Epithelial cell of esophagus (primary cell): ENCODE measurements around the gene FFAR4.

ENCODE experiments used
- DNase-seq: peaks from one replicate; pipeline ENCODE4 v3.0.0; 2010; ENCODE audit warnings: low read depth
- H3K4me3 ChIP-seq: 2 replicates; pipeline ENCODE4 v1.5.1; 2011; ENCODE audit warnings: mild to moderate bottlenecking, low read length, control low read depth
- TF ChIP-seq, protein P1 (sequence below): IDR thresholded peaks from 2 replicates; pipeline ENCODE4 v1.5.1; 2011; ENCODE audit warnings: low read depth, mild to moderate bottlenecking, low read length, control low read depth, inconsistent platforms; ENCODE audit not compliant: insufficient read depth; ENCODE audit errors: missing control alignments

The FFAR4 gene

GRCh38 chr10:93622942-93623341 is 56.5 kb downstream of the FFAR4 start:
- DNase-seq: no peak
- TF ChIP-seq, protein P1, sequence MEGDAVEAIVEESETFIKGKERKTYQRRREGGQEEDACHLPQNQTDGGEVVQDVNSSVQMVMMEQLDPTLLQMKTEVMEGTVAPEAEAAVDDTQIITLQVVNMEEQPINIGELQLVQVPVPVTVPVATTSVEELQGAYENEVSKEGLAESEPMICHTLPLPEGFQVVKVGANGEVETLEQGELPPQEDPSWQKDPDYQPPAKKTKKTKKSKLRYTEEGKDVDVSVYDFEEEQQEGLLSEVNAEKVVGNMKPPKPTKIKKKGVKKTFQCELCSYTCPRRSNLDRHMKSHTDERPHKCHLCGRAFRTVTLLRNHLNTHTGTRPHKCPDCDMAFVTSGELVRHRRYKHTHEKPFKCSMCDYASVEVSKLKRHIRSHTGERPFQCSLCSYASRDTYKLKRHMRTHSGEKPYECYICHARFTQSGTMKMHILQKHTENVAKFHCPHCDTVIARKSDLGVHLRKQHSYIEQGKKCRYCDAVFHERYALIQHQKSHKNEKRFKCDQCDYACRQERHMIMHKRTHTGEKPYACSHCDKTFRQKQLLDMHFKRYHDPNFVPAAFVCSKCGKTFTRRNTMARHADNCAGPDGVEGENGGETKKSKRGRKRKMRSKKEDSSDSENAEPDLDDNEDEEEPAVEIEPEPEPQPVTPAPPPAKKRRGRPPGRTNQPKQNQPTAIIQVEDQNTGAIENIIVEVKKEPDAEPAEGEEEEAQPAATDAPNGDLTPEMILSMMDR: no peak
- H3K4me3 ChIP-seq: no peak overlapping the region

DNA sequence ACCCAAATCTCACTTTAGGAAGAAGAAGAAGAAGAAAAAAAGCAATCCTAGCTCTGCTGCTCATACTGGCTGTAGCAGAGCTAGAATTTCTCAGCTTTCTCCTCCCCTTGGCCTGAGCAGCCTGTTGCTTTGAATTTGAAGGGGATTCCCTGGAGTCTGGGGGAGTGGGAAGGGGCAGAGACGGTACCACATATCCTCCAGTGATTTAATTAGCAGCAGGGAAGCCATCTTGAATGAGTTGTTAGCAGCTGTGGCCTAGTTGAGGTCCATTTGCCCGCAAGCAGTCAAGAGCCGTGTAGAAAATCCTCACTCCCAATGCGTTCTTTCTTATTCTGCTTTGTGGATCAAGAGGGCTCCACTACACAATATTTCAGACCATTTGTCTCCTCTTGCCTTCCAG is 62.4 kb downstream of the FFAR4 start:
- DNase-seq: no peak
- no peak overlapping the region for H3K4me3 ChIP-seq
- TF ChIP-seq, protein P1: no peak

DNA sequence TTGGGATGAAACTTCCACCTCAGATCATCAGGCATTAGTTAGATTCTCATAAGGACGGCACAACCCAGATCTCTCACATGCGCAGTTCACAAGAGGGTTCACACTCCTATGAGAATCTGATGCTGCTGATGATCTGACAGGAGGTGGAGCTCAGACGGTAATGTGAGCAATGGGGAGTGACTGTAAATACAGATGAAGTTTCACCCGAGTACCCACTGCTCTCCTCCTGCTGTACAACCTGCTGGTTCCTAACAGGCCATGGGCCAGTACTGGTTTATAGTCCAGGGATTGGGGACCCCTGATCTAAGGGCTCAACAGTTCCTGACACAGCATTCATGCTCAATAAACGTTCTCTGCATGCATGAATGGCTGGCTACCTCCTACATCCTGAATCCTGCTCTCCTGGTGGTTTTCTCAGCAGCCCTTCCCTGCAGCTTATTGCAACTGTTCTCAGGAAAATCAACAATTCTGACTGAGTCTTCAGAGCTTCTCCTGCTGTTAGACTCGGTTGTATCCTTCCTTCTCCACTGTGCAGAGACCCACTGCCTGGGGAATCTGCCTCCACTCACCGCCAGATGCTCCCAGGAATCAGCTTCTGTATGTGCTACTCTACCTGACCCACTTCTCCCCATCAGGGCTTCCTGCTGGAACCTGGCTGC is 63.3 kb downstream of the FFAR4 start:
- no peak overlapping the region for H3K4me3 ChIP-seq
- DNase-seq: no peak
- TF ChIP-seq, protein P1: no peak

- DNase-seq: no peak
- TF ChIP-seq, protein P1: no peak
Observed at GRCh38 chr10:93630625-93631557, 64.4 kb downstream of the FFAR4 start.

More at GRCh38 chr10:93630625-93631557, 64.4 kb downstream of the FFAR4 start:
- no peak overlapping the region for H3K4me3 ChIP-seq
